Stomach smooth muscle (tissue), 2 donors: Measurements from ENCODE around the gene DCAF8.

Experiments
- H3K27ac ChIP-seq: one replicate; pipeline ENCODE4 v1.7.0; 2013; ENCODE audit warnings: mild to moderate bottlenecking, low read length, inconsistent platforms
- H3K27me3 ChIP-seq, 2 donors: one replicate each; pipeline ENCODE4 v1.7.0; 2013; ENCODE audit warnings: low read length in 2 of 2; ENCODE audit not compliant: insufficient read depth in 2 of 2, control insufficient read depth in 1 of 2
- H3K36me3 ChIP-seq, 2 donors: one replicate each; pipeline ENCODE4 v1.7.0; 2013; ENCODE audit warnings: low read length in 2 of 2; ENCODE audit not compliant: control insufficient read depth in 2 of 2, insufficient read depth in 2 of 2
- H3K4me1 ChIP-seq: one replicate; pipeline ENCODE4 v1.7.0; 2013; ENCODE audit warnings: low read length; ENCODE audit not compliant: control insufficient read depth, insufficient read depth
- H3K4me3 ChIP-seq, 2 donors: one replicate each; pipeline ENCODE4 v1.7.0; 2013; ENCODE audit warnings: low read length in 2 of 2
- H3K9ac ChIP-seq, 2 donors: one replicate each; pipeline ENCODE4 v1.7.0; 2013; ENCODE audit warnings: low read length in 2 of 2, mild to moderate bottlenecking in 1 of 2
- H3K9me3 ChIP-seq, 2 donors: one replicate each; pipeline ENCODE4 v1.7.0; 2013; ENCODE audit warnings: low read length in 2 of 2; ENCODE audit not compliant: control insufficient read depth in 2 of 2
- donor health status: healthy.
- donor health status: Pancreatic carcinoma.

DCAF8 gene

DNA sequence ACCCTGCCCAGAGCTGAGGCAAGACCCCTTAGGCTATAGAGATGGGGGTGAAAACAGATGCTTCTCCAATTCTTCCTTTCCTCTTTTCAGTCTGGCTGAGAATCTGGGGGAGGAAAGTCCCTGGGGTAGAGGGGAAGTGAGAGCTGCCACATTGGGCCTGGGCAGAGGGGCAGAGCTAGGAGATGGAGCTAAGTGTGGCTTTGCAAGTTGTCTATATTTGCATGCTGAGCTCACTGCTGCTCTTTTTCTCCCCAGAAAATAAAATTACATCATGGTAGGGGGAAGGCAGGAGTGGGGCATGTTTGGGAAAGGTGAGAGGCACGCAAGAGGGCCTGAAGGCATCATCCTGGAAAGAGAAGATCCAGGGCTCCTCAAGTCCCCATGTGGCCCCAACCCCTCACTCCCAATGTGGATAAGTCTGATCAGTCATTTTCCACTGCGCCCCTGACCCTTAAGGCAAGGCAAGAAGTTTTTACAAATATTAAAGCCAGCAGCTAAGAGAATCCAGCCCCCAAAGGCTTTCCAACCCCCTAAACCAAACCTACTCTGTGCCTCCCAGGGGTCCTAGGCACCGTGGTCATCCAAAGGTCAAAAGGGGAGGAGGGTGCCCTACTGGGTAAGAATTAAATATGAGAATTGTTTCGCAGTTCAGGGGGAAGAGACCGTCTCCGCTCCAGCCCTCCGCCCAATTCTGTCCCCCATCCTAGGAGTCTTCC is 57.7 kb downstream of the DCAF8 start:
- peak overlapping the region; percentile 60 to 66 for H3K9ac ChIP-seq
- peaks cover 0 to 6% of the 10 kb centered on the region in 2 donors for H3K36me3 ChIP-seq
- no peaks in the 10 kb centered on the region for H3K9me3 ChIP-seq
- H3K4me3 ChIP-seq = peak overlapping the region; percentile 36 to 66
- peaks cover 46% of the 10 kb centered on the region for H3K4me1 ChIP-seq
- peak overlapping the region; percentile 71 for H3K27ac ChIP-seq
- no peaks in the 10 kb centered on the region for H3K27me3 ChIP-seq

DNA sequence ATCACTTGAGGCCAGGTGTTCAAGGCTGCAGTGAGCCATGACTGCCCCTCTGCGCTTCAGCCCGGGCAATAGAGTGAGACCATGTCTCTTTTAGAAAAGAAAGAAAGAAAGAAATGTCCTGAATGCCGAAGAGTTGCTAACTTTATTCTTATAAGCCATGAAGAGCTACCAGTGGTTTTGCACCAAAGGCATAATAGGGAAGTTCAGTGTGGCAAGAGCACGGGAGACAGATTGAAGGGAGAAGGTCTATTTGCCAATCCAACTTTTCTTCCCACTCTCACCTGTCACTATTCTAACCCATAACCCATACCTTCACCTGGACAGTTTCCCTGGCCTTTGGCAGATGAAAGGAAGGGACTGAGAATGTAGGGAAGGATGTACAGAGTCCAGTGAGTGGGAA is 61.6 kb downstream of the DCAF8 start:
- H3K27ac ChIP-seq = no peak overlapping the region
- H3K9ac ChIP-seq = no peak overlapping the region
- no peaks in the 10 kb centered on the region for H3K27me3 ChIP-seq

DNA sequence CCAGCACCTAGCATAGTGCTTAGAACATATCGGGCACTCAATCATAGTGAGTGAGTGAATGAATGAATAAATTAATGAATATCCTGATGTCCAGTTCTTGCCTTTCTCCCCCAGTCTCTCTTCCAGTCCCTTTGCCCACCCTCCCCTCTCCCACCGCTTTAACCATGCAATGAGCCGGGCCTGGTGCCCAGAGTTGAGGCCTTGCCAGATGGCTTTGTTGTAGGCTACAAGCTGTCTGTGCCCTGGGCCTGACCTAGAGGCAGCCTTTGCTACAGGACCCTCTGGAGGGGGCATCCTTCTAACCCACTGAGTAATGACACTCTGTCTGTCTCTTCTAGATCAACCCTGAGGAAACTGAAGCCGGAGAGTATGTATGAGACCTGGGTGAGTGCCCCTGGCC is 65.1 kb downstream of the DCAF8 start:
- Histone ChIP-seq H3K4me3 (no peak overlapping the region), H3K9ac (no peak overlapping the region), H3K27ac (no peak overlapping the region), H3K36me3 (no peaks in the 10 kb centered on the region), H3K9me3 (no peaks in the 10 kb centered on the region), H3K27me3 (no peaks in the 10 kb centered on the region), H3K4me1 (peaks cover 9% of the 10 kb centered on the region)

More for the DNA sequence above, 61.6 kb downstream of the DCAF8 start:
- H3K4me3 ChIP-seq = no peak overlapping the region
- no peaks in the 10 kb centered on the region for H3K9me3 ChIP-seq
- H3K4me1 ChIP-seq = peaks cover 9% of the 10 kb centered on the region
- no peaks in the 10 kb centered on the region for H3K36me3 ChIP-seq

DNA sequence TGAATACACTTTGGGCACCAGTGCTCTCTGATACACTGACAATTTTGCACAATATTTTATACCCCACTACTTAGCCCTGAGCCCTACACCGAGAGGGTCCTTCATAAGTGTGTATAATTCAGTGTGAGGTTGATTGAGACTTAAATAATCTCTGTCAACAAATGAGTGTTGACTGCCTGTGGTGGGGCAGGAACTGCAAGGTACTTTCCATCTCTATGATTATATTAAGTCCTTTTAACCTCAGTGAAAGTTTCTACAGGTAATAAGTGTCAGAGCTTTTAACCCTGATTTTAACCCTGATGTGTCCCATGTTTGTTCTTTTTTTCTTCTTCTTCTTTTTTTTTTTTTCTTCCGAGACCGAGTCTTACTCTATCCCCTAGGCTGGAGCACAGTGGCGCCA is 66.2 kb downstream of the DCAF8 start:
- no peaks in the 10 kb centered on the region for H3K27me3 ChIP-seq
- no peak overlapping the region for H3K27ac ChIP-seq
- H3K36me3 ChIP-seq = no peaks in the 10 kb centered on the region
- H3K9me3 ChIP-seq = no peaks in the 10 kb centered on the region
- H3K9ac ChIP-seq = no peak overlapping the region
- H3K4me1 ChIP-seq = peaks cover 19% of the 10 kb centered on the region
- no peak overlapping the region for H3K4me3 ChIP-seq

DNA sequence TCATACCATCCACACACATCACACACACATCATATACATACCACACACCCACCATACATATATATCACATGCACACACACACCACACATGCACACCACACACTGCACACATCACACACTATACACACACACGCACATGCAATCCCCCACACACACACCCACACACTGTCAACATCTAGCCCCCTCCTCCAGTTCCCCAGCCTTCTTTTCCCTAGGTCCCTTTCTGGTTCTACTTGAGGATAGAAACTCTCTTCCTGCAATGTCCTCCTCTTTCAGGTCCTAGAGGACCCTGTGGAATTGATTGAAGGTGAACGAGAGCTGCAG is 67.7 kb downstream of the DCAF8 start:
- H3K4me3 ChIP-seq = no peak overlapping the region
- H3K9ac ChIP-seq = no peak overlapping the region
- H3K27me3 ChIP-seq = no peaks in the 10 kb centered on the region
- H3K27ac ChIP-seq = no peak overlapping the region
- H3K36me3 ChIP-seq = no peaks in the 10 kb centered on the region
- peaks cover 33% of the 10 kb centered on the region for H3K4me1 ChIP-seq
- H3K9me3 ChIP-seq = no peaks in the 10 kb centered on the region

DNA sequence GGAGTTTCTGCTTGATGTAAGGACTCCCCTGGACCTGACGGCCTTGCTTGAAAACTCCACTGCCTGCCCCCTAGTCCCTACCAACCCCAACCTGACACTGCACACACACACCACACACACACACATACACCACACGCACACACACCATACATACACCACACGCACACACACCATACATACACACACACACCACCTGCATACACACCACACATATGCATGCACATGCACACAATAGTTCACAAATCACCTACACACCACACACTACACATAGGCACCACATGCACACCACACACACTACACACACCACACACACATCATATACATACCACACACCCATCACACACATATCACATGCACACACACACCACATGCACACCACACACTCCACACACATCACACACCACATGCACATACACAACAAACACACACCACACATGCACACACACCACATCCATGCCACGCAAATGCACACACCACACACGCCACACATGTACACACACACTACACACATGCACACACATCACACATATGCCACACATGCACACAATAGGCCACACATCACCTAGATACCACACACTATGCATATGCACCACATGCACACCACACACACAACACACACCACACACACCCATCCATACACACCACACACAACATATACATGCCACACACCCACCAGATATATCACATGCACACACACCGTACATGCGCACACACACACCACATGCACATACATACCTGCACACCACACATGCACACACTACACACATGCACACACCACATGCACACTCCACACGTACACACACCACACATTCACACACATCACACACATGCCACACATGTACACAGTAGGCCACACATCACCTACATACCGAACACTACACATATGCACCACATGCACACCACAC is 68.3 kb downstream of the DCAF8 start:
- Histone ChIP-seq H3K9me3 (no peaks in the 10 kb centered on the region), H3K9ac (peak overlapping the region; percentile 56 to 58), H3K4me3 (no peak overlapping the region), H3K36me3 (no peaks in the 10 kb centered on the region), H3K4me1 (peaks cover 39% of the 10 kb centered on the region), H3K27ac (no peak overlapping the region), H3K27me3 (no peaks in the 10 kb centered on the region)

DNA sequence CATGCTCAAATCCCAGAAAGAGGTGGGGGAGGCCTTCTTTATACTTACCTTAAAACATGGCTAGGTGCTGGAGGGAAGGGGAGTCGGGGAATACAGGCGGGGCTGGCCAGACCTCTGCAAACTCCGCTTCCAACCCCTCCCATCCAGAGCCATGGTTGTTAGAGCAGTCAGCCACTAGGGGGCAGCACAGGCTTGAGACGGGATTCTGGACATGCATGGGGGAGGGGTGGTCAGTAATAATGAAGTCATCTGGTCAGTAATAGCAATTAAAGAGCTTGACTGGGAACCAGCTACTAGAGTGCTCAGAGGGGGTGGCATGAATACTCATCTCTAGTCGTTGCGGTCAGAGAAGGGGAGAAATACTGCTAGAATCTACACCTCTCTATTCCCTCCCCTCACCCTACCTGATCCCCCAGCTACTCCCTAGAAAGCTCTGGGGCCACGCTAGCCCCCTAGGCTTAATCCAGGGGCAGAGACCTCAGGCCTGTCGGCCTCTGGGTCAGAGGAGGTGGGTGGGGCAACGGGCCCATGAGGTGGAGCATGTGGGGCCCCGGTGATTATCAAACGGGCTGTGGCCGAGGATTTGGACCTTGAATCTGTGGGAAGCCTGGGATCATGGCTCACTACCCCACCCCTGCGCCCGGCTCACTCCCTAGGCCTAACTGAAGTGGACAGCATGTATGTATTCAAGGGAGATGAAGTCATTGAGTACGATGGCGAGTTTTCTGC is 69.1 kb downstream of the DCAF8 start:
- peak overlapping the region; percentile 57 for H3K4me3 ChIP-seq
- H3K9ac ChIP-seq = peak overlapping the region; percentile 56 to 58
- no peak overlapping the region for H3K27ac ChIP-seq

DNA sequence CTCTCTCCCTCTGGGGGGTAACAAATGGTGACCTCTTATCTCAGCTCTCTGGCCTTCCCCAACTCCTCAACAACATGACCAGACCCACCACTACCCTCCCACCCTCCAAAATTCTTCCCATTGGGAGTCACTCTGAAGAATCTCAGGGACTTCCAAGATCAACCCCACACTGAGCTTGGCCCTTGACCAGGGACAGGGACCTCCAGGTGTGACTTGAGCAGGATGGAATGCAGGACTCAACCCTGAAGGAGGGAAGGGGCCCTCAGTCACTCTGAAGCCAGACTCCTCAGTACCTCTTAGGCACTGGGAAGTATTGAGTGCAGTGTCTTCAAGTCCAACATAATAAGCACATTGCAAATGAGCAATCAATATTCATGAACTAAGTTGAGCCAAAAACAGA is 70.1 kb downstream of the DCAF8 start:
- Histone ChIP-seq H3K4me1 (peaks cover 39% of the 10 kb centered on the region), H3K27me3 (no peaks in the 10 kb centered on the region), H3K4me3 (peak overlapping the region in 1 of 2 donors; percentile 57), H3K9ac (peak overlapping the region in 1 of 2 donors; percentile 36), H3K27ac (no peak overlapping the region), H3K9me3 (no peaks in the 10 kb centered on the region), H3K36me3 (no peaks in the 10 kb centered on the region)

More for the DNA sequence above, 69.1 kb downstream of the DCAF8 start:
- no peaks in the 10 kb centered on the region for H3K27me3 ChIP-seq
- H3K9me3 ChIP-seq = no peaks in the 10 kb centered on the region
- H3K36me3 ChIP-seq = no peaks in the 10 kb centered on the region
- peaks cover 39% of the 10 kb centered on the region for H3K4me1 ChIP-seq

DNA sequence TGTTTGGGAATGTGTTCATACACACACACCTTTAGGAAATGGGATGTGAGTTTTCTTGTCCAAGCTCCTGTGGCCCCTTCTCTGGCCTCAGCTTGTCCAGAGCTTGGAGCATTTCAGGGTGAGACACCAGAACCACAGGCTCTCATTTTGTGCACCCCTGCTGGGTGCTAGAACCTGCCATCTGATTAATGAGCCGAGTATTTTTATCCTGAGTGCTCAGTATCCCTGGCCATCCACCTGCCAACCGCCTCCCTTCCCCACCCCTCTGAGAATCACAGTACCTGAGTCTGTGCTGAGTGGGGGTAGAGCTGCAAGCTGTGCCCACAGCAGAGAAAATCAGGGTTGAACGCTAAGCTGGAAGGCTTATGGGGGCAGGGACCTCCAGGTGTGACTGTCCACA is 70.6 kb downstream of the DCAF8 start:
- Histone ChIP-seq H3K9ac (no peak overlapping the region), H3K36me3 (no peaks in the 10 kb centered on the region), H3K27ac (no peak overlapping the region), H3K27me3 (no peaks in the 10 kb centered on the region), H3K4me3 (no peak overlapping the region), H3K9me3 (no peaks in the 10 kb centered on the region), H3K4me1 (peaks cover 39% of the 10 kb centered on the region)

DNA sequence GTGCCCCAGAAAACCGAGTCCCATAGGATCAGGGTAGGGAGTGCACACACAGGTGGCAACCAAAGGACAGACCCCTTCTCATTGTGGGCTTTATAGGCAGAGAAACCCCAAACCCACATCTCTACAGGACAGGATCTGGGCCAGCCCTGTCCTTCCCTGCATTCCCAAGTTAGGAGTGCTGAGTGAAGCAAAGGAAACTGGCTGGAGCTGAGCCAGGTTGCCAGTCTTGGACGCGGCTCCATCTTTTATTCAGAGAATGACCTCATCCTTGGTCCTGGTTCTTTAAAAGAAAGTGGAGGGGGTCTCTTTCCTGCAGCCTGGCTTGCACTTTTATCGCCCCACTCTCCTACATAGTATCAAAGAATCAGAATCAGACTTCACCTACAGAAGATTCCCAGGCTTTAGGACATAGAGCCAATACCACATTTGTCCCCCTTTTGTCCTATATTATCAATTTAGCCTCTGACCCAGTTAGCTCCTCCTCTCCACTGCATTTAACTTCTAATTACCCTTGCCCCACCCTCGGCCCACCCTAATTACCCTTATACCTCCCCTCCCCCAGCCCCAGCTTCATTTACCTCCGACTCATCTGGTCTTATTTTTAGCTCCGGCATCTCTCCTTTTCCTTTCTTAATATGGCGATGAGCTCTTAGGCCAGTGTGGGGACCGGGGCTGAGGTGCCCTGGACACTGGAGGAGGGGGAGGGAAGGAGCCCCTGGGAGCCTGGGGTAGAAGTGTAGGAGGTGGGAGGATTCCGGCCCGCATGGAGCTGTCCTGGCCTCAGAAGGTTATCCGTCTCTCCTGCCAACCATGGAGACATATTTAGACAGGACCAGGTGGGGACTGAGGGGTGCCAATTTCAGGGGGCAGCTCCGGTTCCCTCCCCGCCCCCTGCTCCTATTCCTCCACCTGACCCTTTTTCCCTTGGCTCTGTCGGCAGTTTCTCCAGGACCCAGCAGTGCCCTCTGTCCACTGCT is 72.4 kb downstream of the DCAF8 start, which contains the start of gene CASQ1:
Gene CASQ1 (plus strand): TSS at position 927 of the 977 bp plus-strand sequence. CDS start 177 bp downstream, outside the sequence.
- H3K27me3 ChIP-seq = no peaks in the 10 kb centered on the region
- peaks cover 39% of the 10 kb centered on the region for H3K4me1 ChIP-seq
- H3K36me3 ChIP-seq = no peaks in the 10 kb centered on the region
- peak within 1 kb of the TSS; percentile 2 to 13 for H3K9ac ChIP-seq
- no peaks in the 10 kb centered on the region for H3K9me3 ChIP-seq
- peak within 1 kb of the TSS; percentile 18 to 44 for H3K4me3 ChIP-seq
- H3K27ac ChIP-seq = no peak within 1 kb of the TSS
